ENCODE measurements around the gene RIT2.
"Not testable (repeated sequence)": the region's sequence is repeated elsewhere in the genome, so short reads cannot be mapped to it uniquely, and the experiment has no call there.

RIT2 gene

DNA sequence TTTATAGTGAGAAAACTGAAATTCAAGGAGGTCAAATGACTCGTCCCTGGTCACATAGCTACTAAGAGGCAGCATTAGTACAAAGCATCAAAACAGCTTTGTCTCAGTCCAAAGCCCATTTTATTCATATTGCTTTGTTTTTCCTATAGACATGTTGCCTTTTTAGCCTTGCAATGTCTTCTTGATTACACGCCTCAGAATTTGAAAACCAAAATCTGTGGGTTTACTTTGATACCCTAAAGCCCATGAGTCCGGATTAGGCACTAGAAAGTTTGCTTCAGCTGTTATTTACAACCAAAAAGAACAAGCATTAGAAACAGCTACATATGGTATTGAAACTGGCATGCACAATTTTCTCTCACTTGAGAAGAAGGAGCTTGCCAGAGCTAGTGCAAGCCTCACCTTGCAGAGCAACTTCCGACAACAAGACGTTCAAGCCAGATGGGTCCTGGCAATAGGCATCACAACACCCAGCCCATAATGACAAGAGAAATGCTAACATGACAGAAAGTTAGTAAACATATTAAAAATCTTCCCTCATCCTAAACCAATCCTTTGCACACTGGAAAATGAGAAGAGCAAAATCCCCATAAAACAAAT, 276.8 kb downstream of the RIT2 start:
- no peak for DNase-seq (ENCODE audit: low read depth in 3 of 3)

DNA sequence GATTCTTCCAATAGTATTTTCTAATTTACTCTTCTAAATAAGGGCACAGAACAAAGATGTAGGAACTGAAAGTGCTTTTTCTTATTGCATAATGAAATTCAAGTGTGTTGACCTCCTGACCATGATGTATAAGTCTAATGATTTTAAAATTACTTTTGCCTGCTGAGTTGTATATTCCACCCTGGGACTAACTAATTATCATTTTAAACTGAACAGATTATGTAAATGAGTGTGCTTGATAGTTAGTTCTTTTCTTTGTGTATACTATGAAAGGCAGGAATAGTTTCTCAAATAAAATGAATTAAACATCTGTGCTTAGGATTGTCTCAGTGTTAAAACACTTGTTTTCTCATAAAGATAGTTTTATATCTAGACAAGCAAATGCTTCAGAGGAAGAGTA, 284.5 kb downstream of the RIT2 start:
- DNase-seq (ENCODE audit: low read depth in 3 of 3), result no peak

GRCh38 chr18:42828881-42829280, 286.6 kb downstream of the RIT2 start:
- no peak for DNase-seq (ENCODE audit: low read depth in 3 of 3)

GRCh38 chr18:42824178-42824577, 291.3 kb downstream of the RIT2 start:
- DNase-seq (ENCODE audit: low read depth in 3 of 3), result no peak

DNA sequence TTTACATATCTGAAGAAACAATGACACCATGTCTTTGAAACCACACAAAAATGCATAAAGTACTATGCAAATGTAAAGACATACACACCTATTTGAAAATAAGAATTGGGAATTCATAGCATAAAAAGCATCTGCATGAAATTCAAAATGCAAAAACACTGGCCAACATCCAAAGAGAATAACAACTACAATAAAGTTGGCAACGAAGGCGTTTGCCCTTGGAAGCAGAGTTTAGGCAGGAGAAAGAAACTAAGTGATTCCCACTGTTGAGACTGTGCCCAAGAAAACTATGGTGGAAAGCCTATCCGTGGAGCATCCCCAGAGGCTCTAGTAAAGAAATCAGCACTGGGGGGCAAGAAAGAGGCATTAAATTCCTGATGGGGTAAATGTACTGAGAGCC, 292.8 kb downstream of the RIT2 start:
- DNase-seq (ENCODE audit: low read depth in 3 of 3), result no peak

DNA sequence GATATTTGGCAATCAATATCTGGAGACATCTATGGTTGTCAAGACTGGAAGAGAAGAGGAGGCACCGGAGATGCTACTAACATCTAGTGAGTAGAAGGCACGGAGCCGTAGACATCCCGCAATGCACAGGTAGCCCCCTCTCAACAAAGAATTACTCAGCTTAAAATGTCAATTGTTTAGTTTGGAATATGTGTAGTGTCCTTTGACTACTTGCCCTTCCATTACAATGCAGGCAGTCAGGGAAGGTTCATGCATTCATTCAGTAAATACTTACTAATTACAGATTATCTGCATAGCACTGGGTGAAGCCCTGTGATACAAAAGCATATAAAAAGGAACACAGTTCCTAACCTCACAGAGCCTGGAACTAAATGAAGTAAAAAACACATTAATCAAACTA, 294.0 kb downstream of the RIT2 start:
- DNase-seq (ENCODE audit: low read depth in 3 of 3), result no peak

DNA sequence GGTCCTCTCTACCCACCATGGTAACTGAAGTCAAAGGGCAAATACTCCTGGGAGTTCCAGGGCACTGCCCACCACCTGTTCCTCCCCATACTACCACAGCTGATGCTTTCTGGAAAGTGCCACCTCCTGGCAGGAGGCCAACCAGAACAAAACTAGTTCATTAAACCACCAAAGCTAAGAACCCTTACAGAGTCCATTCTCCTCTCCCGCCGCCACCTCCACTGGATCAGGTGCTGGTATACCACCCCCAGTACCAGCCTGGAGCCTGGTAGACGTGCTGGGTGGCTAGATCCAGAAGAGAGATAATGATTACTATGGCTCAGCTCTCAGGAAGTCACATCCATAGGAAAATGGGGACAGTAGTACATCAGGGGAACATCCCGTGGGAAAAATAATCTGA, 300.9 kb downstream of the RIT2 start:
- no peak for DNase-seq (ENCODE audit: low read depth in 3 of 3)

- no peak for DNase-seq (ENCODE audit: low read depth in 3 of 3)
These were observed 301.3 kb downstream of the RIT2 start for GRCh38 chr18:42814184-42814583.

DNA sequence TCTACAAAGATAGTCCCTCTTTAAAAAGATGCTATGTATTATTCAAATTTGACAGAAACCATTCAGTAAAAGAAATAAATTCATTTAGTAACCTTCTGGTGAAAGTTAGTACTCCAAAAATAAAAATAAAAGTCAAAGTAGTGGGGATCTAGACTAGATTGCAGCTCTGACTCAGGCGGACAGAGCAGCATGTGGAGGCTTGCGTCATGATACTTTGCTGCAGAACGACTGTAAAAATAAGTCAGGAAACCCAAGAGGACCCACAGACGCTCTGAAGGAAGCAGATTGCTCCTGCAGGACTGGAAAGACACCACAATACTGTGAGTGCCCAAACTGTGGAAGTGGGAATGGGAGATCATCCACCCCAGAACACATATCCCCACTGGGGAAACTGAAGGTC, 301.9 kb downstream of the RIT2 start:
- no peak for DNase-seq (ENCODE audit: low read depth in 3 of 3)

GRCh38 chr18:42807887-42808286, 307.6 kb downstream of the RIT2 start:
- DNase-seq (ENCODE audit: low read depth in 3 of 3), result no peak

GRCh38 chr18:42801706-42802105, 313.8 kb downstream of the RIT2 start:
- DNase-seq (ENCODE audit: low read depth in 3 of 3), result no peak

DNA sequence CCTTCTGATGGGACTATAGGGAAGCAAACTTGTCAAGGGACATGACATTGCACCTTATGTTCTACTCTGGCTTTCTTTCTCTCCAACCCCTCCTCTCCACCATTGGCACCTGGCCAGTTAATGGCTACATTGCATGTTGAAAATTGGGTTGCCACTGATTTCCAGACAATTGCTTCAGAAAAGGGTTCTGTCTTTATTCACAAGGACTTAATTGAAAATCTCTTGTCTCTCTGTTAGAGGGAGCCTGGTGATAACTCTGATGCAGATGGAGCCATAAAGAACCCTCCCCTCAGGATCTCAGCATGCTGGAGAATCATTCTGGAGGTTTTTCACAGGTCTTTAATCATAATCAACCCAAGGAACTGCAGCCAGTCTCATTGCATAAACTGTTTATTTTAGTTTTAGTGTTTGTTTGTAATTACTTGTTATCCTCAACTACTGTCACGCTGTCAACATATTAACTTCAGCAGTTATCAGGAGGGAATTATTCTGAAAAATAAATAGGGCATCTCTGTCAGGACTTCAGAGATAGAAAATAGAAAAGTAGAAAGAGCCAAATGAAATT, 316.8 kb downstream of the RIT2 start:
- no peak for DNase-seq (ENCODE audit: low read depth in 3 of 3)

DNA sequence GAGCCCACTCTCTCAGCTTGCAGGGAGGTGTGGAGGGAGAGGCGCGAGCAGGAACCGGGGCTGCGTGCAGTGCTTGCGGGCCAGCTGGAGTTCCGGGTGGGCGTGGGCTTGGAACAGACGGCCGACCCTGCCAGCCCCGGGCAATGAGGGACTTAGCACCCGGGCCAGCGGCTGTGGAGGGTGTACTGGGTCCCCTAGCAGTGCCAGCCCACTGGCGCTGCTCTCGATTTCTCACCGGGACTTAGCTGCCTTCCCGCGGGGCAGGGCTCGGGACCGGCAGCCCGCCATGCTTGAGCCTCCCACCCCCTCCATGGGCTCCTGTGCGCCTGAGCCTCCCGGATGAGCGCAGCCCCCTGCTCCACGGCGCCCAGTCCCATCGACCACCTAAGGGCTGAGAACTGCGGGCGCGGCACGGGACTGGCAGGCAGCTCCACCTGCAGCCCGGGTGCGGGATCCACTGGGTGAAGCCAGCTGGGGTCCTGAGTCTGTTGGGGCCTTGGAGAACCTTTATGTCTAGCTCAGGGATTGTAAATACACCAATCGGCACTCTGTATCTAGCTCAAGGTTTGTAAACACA, 320.2 kb downstream of the RIT2 start:
- not testable (repeated sequence) for DNase-seq (ENCODE audit: low read depth in 3 of 3)

- no peak for DNase-seq (ENCODE audit: low read depth in 3 of 3)
These were observed 322.8 kb downstream of the RIT2 start for GRCh38 chr18:42792731-42793130.

DNA sequence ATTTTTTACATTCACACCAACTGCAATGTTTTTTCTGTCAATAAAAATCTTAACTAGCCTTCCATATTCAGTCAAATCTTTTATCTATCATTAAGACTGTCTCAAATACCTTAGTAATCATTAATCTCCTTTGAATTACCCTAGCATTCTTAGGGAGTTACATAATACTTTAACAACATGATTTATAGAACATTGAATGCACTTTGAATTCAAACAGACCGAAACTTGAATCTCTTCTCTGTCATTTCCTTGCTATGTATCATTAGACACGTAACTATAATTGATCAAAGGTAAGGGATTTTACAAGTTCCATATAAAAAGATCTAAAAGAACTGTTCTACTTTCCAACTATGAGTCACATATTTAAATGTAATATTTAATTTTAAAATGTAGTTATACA, 330.9 kb downstream of the RIT2 start:
- DNase-seq (ENCODE audit: low read depth in 3 of 3), result no peak

DNA sequence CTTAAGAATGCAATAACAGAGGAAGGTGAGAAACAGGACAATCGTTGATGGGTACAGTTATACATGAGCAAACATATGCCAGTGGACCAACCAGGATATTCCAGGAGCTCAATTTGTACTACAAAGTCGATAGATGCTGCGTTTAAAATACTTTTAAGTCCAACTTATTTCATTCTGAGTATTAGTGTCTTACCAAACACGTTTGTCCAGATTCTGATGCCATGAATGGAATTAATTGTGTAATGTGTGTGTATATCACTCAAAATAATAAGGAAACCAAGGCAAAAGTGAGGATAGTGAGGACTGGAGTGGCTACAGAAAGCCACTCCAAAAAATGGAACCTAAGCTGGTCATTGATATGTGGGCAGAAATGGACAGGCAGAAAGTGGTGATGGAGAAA, 332.6 kb downstream of the RIT2 start:
- no peak for DNase-seq (ENCODE audit: low read depth in 3 of 3)

GRCh38 chr18:42781298-42781815, 334.1 kb downstream of the RIT2 start:
- DNase-seq (ENCODE audit: low read depth in 3 of 3), result no peak

DNA sequence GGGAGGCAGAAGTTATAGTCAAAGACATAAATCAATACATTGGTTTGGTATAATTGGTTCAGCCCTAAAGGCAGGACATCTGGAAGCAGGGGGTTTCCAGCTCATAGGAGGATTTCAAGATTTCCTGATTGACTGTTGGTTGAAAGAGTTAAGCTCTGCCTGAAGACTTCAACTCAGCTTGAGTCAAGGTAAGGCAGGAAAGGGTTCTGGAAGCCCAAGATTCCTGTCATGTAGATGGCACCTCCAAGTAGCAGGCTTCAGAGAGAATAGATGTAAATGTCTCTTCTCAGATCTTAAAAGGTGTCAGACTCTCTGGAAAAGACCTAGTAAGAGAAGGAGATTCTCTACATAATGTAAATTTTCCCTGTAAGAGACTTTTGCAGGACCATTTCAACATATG, 335.3 kb downstream of the RIT2 start:
- no peak for DNase-seq (ENCODE audit: low read depth in 3 of 3)

DNA sequence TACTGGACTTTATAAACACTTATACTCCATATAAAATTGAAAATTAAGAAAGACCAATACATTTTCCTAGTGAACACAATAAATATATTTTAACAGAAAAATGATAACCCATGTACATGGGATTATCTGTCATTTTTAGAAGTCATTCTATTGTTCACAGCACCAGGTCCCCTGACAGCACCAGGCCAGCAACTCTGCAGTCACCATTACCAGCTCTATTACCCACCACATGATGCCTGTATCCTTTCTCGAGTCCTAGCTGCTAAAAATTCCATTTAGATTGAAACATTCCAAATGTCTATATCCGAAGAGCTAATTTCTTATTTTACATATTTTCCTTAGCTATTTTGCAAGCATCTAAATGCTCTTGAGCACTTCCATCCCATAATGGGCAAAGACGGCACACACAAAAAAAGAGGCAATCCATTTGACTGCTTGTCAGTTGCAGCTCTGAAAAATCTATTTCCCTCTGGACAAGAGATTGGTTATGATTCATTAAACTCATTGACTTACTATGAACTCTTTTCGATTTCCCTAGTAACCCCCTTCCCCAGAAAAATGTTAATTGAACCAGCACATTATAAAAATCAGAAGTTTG, 336.9 kb downstream of the RIT2 start:
- DNase-seq (ENCODE audit: low read depth in 3 of 3), result no peak

- no peak for DNase-seq (ENCODE audit: low read depth in 3 of 3)
These were observed 337.5 kb downstream of the RIT2 start for GRCh38 chr18:42778024-42778423.

GRCh38 chr18:42773870-42774269, 341.6 kb downstream of the RIT2 start:
- no peak for DNase-seq (ENCODE audit: low read depth in 3 of 3)

GRCh38 chr18:42771936-42772335, 343.5 kb downstream of the RIT2 start:
- no peak for DNase-seq (ENCODE audit: low read depth in 3 of 3)

DNA sequence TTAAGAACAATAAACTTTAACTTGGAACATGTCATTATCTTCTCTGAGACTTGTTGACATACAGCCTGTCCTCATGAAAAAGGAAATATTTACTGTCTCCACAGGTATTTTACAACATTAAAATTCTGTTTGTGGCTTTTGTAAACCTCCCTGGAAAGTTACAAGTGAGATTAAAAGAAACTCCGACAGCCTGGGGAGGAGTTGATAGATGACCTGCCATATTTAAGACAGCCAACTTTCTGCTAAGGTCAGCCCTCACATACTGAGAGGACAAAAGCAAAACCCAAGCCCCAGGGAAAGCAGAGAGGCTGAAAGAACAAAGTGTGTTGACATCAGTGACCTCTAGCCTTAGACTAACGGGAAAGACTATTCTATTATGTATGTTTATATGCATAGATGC, 350.2 kb downstream of the RIT2 start:
- DNase-seq (ENCODE audit: low read depth in 3 of 3), result no peak

Measured in stimulated activated CD4-positive, alpha-beta T cell treated with anti-CD3 and anti-CD28 coated beads, TNF-alpha, amount 100 ng/mL, for 24 hours (primary cell).